Neuronal stem cell (in vitro differentiated cells): ENCODE results near the gene ZBTB20.

ENCODE experiments used
- DNase-seq: peaks from one replicate; pipeline ENCODE4 v3.0.0-alpha.2; 2013; ENCODE audit warnings: low spot score
- H2AFZ ChIP-seq: one replicate; pipeline ENCODE4 v1.6.1; 2013; ENCODE audit warnings: mild to moderate bottlenecking, low read length, inconsistent platforms
- H2AK5ac ChIP-seq: 2 replicates; pipeline ENCODE4 v1.6.1; 2013; ENCODE audit warnings: low read depth, mild to moderate bottlenecking, inconsistent platforms, low read length, moderate library complexity, mixed read lengths
- H2BK120ac ChIP-seq: 2 replicates; pipeline ENCODE4 v1.6.1; 2013; ENCODE audit warnings: low read depth, mild to moderate bottlenecking, inconsistent platforms, low read length, moderate library complexity, mixed read lengths
- H2BK12ac ChIP-seq: one replicate; pipeline ENCODE4 v1.6.1; 2013; ENCODE audit warnings: low read length, inconsistent platforms
- H2BK15ac ChIP-seq: 2 replicates; pipeline ENCODE4 v1.6.1; 2013; ENCODE audit warnings: mild to moderate bottlenecking, low read length, inconsistent platforms, mixed read lengths
- H2BK5ac ChIP-seq: one replicate; pipeline ENCODE4 v1.6.1; 2013; ENCODE audit warnings: inconsistent platforms, mild to moderate bottlenecking, low read length, moderate library complexity
- H3K14ac ChIP-seq: one replicate; pipeline ENCODE4 v1.6.1; 2013; ENCODE audit warnings: low read length, inconsistent platforms
- H3K18ac ChIP-seq: 2 replicates; pipeline ENCODE4 v1.6.1; 2013; ENCODE audit warnings: low read length, inconsistent platforms
- H3K23ac ChIP-seq: 2 replicates; pipeline ENCODE4 v1.6.1; 2013; ENCODE audit warnings: low read depth, mild to moderate bottlenecking, mixed read lengths, low read length, inconsistent platforms; ENCODE audit not compliant: poor library complexity
- H3K27ac ChIP-seq: replicated peaks from 3 replicates; pipeline ENCODE4 v1.5.1; 2013; ENCODE audit warnings: low read length, inconsistent platforms
- H3K27me3 ChIP-seq, 3 experiments: 2 replicates each; pipeline ENCODE4 v1.6.1; 2013; ENCODE audit warnings: low read length in 3 of 3, mild to moderate bottlenecking in 2 of 3, inconsistent platforms in 1 of 3, low read depth in 1 of 3, mixed read lengths in 1 of 3, moderate library complexity in 1 of 3; ENCODE audit not compliant: control insufficient read depth in 3 of 3, insufficient read depth in 3 of 3
- H3K36me3 ChIP-seq, 2 donors: replicated peaks in 1 of 2; 2 replicates each; pipeline ENCODE4 v1.6.1; 2013; ENCODE audit warnings: low read length in 2 of 2; ENCODE audit not compliant: control insufficient read depth in 2 of 2, insufficient read depth in 2 of 2
- H3K4ac ChIP-seq: 2 replicates; pipeline ENCODE4 v1.6.1; 2013; ENCODE audit warnings: inconsistent platforms, mild to moderate bottlenecking, low read length, moderate library complexity
- H3K4me1 ChIP-seq, 2 donors: 1 replicate in 1 of 2; 2 replicates in 1 of 2; pipeline ENCODE4 v1.6.1; 2013; ENCODE audit warnings: low read length in 2 of 2, low read depth in 1 of 2; ENCODE audit not compliant: control insufficient read depth in 2 of 2, insufficient read depth in 1 of 2
- H3K4me2 ChIP-seq: one replicate; pipeline ENCODE4 v1.6.1; 2013; ENCODE audit warnings: mild to moderate bottlenecking, low read length, inconsistent platforms; ENCODE audit not compliant: insufficient read depth, poor library complexity, severe bottlenecking
- H3K4me3 ChIP-seq, 2 donors: 2 replicates each; pipeline ENCODE4 v1.5.1; 2013; ENCODE audit warnings: low read length in 2 of 2, mild to moderate bottlenecking in 2 of 2, inconsistent platforms in 1 of 2, moderate library complexity in 1 of 2
- H3K79me1 ChIP-seq: one replicate; pipeline ENCODE4 v1.6.1; 2013; ENCODE audit warnings: low read depth, mild to moderate bottlenecking, inconsistent platforms, low read length, moderate library complexity
- H3K9ac ChIP-seq: one replicate; pipeline ENCODE4 v1.6.1; 2013; ENCODE audit warnings: mild to moderate bottlenecking, low read depth, low read length, inconsistent platforms; ENCODE audit not compliant: poor library complexity
- H3K9me3 ChIP-seq, 2 donors: replicated peaks in 1 of 2; 2 replicates each; pipeline versions ENCODE3 to v1.6.1; 2013; ENCODE audit warnings: low read length in 2 of 2, mild to moderate bottlenecking in 2 of 2, inconsistent platforms in 1 of 2, low read depth in 1 of 2, mixed read lengths in 1 of 2, moderate library complexity in 1 of 2; ENCODE audit not compliant: control insufficient read depth in 2 of 2, insufficient read depth in 1 of 2
- H4K8ac ChIP-seq: one replicate; pipeline ENCODE4 v1.6.1; 2013; ENCODE audit warnings: low read depth, mild to moderate bottlenecking, inconsistent platforms, low read length, moderate library complexity
- H4K91ac ChIP-seq: one replicate; pipeline ENCODE4 v1.6.1; 2013; ENCODE audit warnings: low read length, low read depth, mild to moderate bottlenecking, inconsistent platforms; ENCODE audit not compliant: poor library complexity
- WGBS, 2 donors: extraction: QIAGEN DNeasy Blood & Tissue Kit; methylation state at CpG; one replicate each; pipeline ENCODE4 v1.1.7; 2013; ENCODE audit warnings: missing lambda C conversion rate in 2 of 2, mixed read lengths in 1 of 2; ENCODE audit not compliant: insufficient read length in 2 of 2, insufficient replicate concordance in 1 of 2; ENCODE audit errors: extremely low coverage in 2 of 2; 5-methylcytosine and 5-hydroxymethylcytosine counted together

Gene ZBTB20

DNA sequence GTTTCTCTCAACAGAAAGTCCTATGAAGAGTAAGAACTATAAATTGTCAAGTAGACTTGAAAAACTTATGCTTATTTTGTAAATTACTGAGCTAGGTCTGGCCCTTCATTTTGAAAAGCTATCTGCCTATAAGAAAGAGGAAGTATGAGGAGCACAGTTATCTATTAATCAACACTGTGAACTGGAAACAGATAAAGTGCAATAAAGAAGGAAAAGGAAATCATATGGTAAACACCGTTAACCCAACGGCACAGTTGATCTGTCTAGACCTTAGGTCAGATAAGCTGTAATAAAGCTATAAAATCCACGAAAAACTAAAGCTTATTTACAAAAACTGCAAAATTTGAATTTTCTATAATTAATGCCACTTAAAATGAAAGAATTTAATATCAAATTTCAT is 242.5 kb downstream of the ZBTB20 start:
- H3K27me3 ChIP-seq, result no peaks in the 10 kb centered on the region
- H2AFZ ChIP-seq, result no peak overlapping the region
- H2AK5ac ChIP-seq, result no peak overlapping the region
- peaks cover 0 to 13% of the 10 kb centered on the region in 2 donors for H3K9me3 ChIP-seq
- peaks cover 7 to 30% of the 10 kb centered on the region in 2 donors for H3K4me1 ChIP-seq
- H2BK15ac ChIP-seq, result no peak overlapping the region
- no peak overlapping the region for H2BK5ac ChIP-seq
- no peak overlapping the region for H3K4ac ChIP-seq
- H4K8ac ChIP-seq, result no peak overlapping the region
- DNase-seq, result no peak
- no peak overlapping the region for H3K18ac ChIP-seq
- H4K91ac ChIP-seq, result no peak overlapping the region
- no peak overlapping the region for H3K9ac ChIP-seq
- no peak overlapping the region for H3K4me2 ChIP-seq
- no peak overlapping the region for H3K27ac ChIP-seq
- no peak overlapping the region for H3K4me3 ChIP-seq
- no peak overlapping the region for H3K14ac ChIP-seq
- H2BK120ac ChIP-seq, result no peak overlapping the region
- no peaks in the 10 kb centered on the region for H3K79me1 ChIP-seq
- no peaks in the 10 kb centered on the region for H3K36me3 ChIP-seq
- no CpG with 5 or more reads among the region's 3 CpGs for WGBS, 2 donors
- no peak overlapping the region for H2BK12ac ChIP-seq
- H3K23ac ChIP-seq, result no peak overlapping the region

DNA sequence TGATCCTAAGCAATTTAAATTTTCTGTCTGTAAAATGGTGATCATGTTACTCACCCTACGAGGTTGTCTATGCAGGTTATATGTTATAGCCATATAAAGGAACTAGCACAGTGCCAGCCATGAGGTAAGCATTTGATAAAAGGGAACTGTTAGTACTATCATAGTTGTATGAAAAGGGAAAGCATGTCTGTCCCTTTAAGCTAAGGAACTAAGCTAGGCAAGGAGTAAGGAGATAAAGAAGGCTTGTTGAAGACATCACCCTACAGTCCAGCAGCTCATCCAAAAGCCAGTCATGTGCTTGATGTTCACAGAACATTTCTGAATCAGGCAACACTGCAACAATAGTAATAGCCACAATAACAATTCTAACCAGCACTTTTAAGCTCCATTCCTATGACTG is 243.9 kb downstream of the ZBTB20 start:
- Histone ChIP-seq H3K4me3 (no peak overlapping the region), H3K4me2 (no peak overlapping the region), H4K91ac (no peak overlapping the region), H3K23ac (no peak overlapping the region), H2BK5ac (no peak overlapping the region), H3K14ac (no peak overlapping the region), H3K9ac (no peak overlapping the region), H4K8ac (no peak overlapping the region), H2BK120ac (no peak overlapping the region), H3K27ac (no peak overlapping the region), H3K36me3 (no peaks in the 10 kb centered on the region), H2AFZ (peak overlapping the region; percentile 27), H3K27me3 (no peaks in the 10 kb centered on the region), H3K79me1 (no peaks in the 10 kb centered on the region), H2BK15ac (no peak overlapping the region), H2BK12ac (no peak overlapping the region), H3K9me3 (peaks cover 0 to 3% of the 10 kb centered on the region in 2 donors), H3K4ac (no peak overlapping the region), H3K4me1 (peaks cover 7 to 36% of the 10 kb centered on the region in 2 donors), H2AK5ac (no peak overlapping the region), H3K18ac (no peak overlapping the region)
- no CpG with 5 or more reads among the region's 1 CpG for whole genome bisulfite sequencing, 2 donors
- DNase-seq, result no peak

DNA sequence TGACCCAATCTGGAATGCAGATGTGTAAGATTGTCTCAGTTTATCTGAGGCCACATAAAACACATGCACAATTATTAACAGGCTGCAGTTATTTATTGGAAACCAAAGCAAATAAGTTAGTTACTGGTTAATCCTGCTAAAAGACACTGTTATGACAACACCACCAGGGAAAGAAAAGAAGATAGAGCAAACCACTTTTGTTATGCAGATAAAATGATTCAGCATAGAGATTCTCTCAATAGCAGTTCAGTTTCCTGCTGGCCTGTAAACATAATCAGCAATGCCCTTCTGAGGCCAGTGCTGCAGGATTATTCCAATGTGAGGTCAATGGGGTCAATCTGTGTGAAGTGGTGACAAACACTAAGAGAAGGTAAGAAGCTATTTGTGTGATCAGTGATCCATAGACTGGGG is 244.4 kb downstream of the ZBTB20 start:
- H2AFZ ChIP-seq, result no peak overlapping the region
- no peak overlapping the region for H3K18ac ChIP-seq
- no peak overlapping the region for H2BK12ac ChIP-seq
- DNase-seq, result peak; percentile 32
- H3K9me3 ChIP-seq, result no peaks in the 10 kb centered on the region
- H3K4me2 ChIP-seq, result no peak overlapping the region
- no peak overlapping the region for H3K23ac ChIP-seq
- no peaks in the 10 kb centered on the region for H3K27me3 ChIP-seq
- no peak overlapping the region for H3K27ac ChIP-seq
- H3K14ac ChIP-seq, result no peak overlapping the region
- no peak overlapping the region for H2BK15ac ChIP-seq
- H3K4me1 ChIP-seq, result peaks cover 7 to 36% of the 10 kb centered on the region in 2 donors
- H4K91ac ChIP-seq, result no peak overlapping the region
- H2AK5ac ChIP-seq, result no peak overlapping the region
- H3K36me3 ChIP-seq, result no peaks in the 10 kb centered on the region
- H3K79me1 ChIP-seq, result no peaks in the 10 kb centered on the region
- no peak overlapping the region for H3K9ac ChIP-seq
- no peak overlapping the region for H3K4ac ChIP-seq
- H4K8ac ChIP-seq, result no peak overlapping the region
- H3K4me3 ChIP-seq, result no peak overlapping the region
- H2BK120ac ChIP-seq, result no peak overlapping the region
- no peak overlapping the region for H2BK5ac ChIP-seq

DNA sequence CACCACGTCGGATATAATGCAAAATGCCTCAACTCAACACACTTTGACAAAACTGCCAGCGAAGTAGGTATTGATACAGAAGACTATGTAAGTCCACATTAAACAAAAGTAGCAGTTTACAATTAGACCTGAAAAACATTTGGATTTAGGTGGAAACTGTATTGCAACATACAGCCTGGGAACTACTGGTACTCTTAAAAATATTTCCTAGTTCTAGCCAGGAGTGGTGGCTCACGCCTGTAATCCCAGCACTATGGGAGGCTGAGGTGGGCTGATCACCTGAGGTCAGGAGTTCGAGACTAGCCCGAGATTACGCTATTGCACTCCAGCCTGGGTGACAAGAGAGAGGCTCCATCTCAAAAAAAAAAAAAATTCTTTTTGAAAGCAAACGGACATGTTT is 246.2 kb downstream of the ZBTB20 start:
- Histone ChIP-seq H3K9me3 (no peaks in the 10 kb centered on the region), H4K91ac (no peak overlapping the region), H2BK15ac (no peak overlapping the region), H2AK5ac (no peak overlapping the region), H3K4me1 (peaks cover 7 to 36% of the 10 kb centered on the region in 2 donors), H3K27me3 (no peaks in the 10 kb centered on the region), H3K4me2 (no peak overlapping the region), H2BK12ac (no peak overlapping the region), H2BK120ac (no peak overlapping the region), H2AFZ (no peak overlapping the region), H3K23ac (no peak overlapping the region), H3K36me3 (no peaks in the 10 kb centered on the region), H3K27ac (no peak overlapping the region), H4K8ac (no peak overlapping the region), H3K4ac (no peak overlapping the region), H3K18ac (no peak overlapping the region), H3K9ac (no peak overlapping the region), H3K79me1 (no peaks in the 10 kb centered on the region), H3K14ac (no peak overlapping the region), H3K4me3 (no peak overlapping the region), H2BK5ac (no peak overlapping the region)
- no CpG with 5 or more reads among the region's 8 CpGs for WGBS, 2 donors
- no peak for DNase-seq
